HCT116 (cell line): ENCODE measurements around the gene PTPRR. TPM values are rescaled to one million over a fixed set of nuclear protein-coding genes. Genes with fewer than 3 reads are reported as not detected.
A peak's percentile ranks its signal among the peaks of the same experiment; 100 is the strongest.

ENCODE experiments used
- ATAC-seq: fragments of 200-7000 bp; cut with Tn5 transposase; 2 replicates; pipeline ENCODE4 v1.9.1; 2020; ENCODE audit warnings: mild to moderate bottlenecking, moderate library complexity
- BruUV-seq: library from RNA; stranded (reverse); fragments of 400-500 nt; replicated peaks from 2 replicates; lab custom pipeline; 2021; lab: Mats Ljungman, UMichigan
- CTCF ChIA-PET: fragments of 300-600 bp; sonication (Branson Sonifier 250); formaldehyde crosslinking; loops from one replicate; lab custom pipeline; 2021; ENCODE audit warnings: antibody characterized with exemption; lab: Charles Lee
- POLR2A ChIA-PET: fragments of 300-600, 350-600 bp; sonication (Branson Sonifier 250); formaldehyde crosslinking; loops from one replicate; lab custom pipeline; 2021; ENCODE audit warnings: antibody characterized with exemption; lab: Charles Lee
- RAD21 ChIA-PET, 2 experiments: fragments of 300-600 bp; sonication (Branson Sonifier 250); formaldehyde crosslinking; loops; one replicate each; lab custom pipeline; 2023; ENCODE audit warnings: low total read pairs in 2 of 2; ENCODE audit not compliant: uncharacterized antibody in 2 of 2, unreplicated experiment in 2 of 2, low non-redundant PET in 1 of 2; lab: Charles Lee
- DNase-seq: peaks from one replicate; pipeline ENCODE4 v3.0.0-alpha.2; 2010; ENCODE audit warnings: low read depth, low spot score
- H2AFZ ChIP-seq: fragments of 200-600 bp; shearing (Covaris generic), sonication (generic); 2 replicates; pipeline ENCODE4 v1.6.1; 2017; ENCODE audit warnings: low read depth, mixed run types, mixed read lengths, antibody characterized with exemption, low read length; ENCODE audit not compliant: poor library complexity, severe bottlenecking
- H3K27ac ChIP-seq: 2 replicates; pipeline ENCODE4 v1.5.1; 2012; ENCODE audit warnings: low read depth, low read length
- H3K27me3 ChIP-seq: fragments of 200-600 bp; sonication (generic); 2 replicates; pipeline ENCODE4 v1.6.1; 2016; ENCODE audit warnings: mixed run types, low read length, mixed read lengths; ENCODE audit not compliant: insufficient read depth
- H3K36me3 ChIP-seq, 2 experiments: fragments of 200-500 bp in 1 of 2; fragments of 200-600 bp in 1 of 2; sonication (Bioruptor generic) in 1 of 2; sonication (generic) in 1 of 2; 2 replicates each; pipeline versions ENCODE4 v1.5.1 to v1.6.1; 2014 to 2016; ENCODE audit warnings: low read length in 2 of 2, inconsistent platforms in 1 of 2, mixed read lengths in 1 of 2, mixed run types in 1 of 2; ENCODE audit not compliant: insufficient read depth in 2 of 2, control insufficient read depth in 1 of 2
- H3K4me1 ChIP-seq, 2 experiments: fragments of 200-600 bp in 1 of 2; sonication (generic) in 1 of 2; 2 replicates each; pipeline versions ENCODE4 v1.5.1 to v1.6.1; 2012 to 2017; ENCODE audit warnings: low read length in 2 of 2, inconsistent platforms in 1 of 2, mild to moderate bottlenecking in 1 of 2, mixed read lengths in 1 of 2, mixed run types in 1 of 2, moderate library complexity in 1 of 2; ENCODE audit not compliant: insufficient read depth in 2 of 2, control insufficient read depth in 1 of 2
- H3K4me2 ChIP-seq: fragments of 200-600 bp; sonication (generic); 2 replicates; pipeline ENCODE4 v1.6.1; 2017; ENCODE audit warnings: mixed run types, low read length, mixed read lengths
- H3K4me3 ChIP-seq, 2 experiments: fragments of 200-600 bp in 1 of 2; sonication (generic) in 1 of 2; replicated peaks in 1 of 2; 2 replicates each; pipeline ENCODE4 v1.5.1; 2011 to 2016; ENCODE audit warnings: low read length in 2 of 2, control low read depth in 1 of 2, low read depth in 1 of 2, mild to moderate bottlenecking in 1 of 2, mixed read lengths in 1 of 2, mixed run types in 1 of 2
- H3K79me2 ChIP-seq: fragments of 200-600 bp; sonication (generic); 2 replicates; pipeline ENCODE4 v1.6.1; 2017; ENCODE audit warnings: mild to moderate bottlenecking, mixed run types, low read length, moderate library complexity, mixed read lengths; ENCODE audit not compliant: insufficient read depth
- H3K9ac ChIP-seq: fragments of 200-600 bp; sonication (generic); 2 replicates; pipeline ENCODE4 v1.6.1; 2016; ENCODE audit warnings: low read length, mixed read lengths
- H3K9me2 ChIP-seq: fragments of 200-600 bp; sonication (generic), shearing (Covaris generic); 2 replicates; pipeline ENCODE4 v1.6.1; 2017; ENCODE audit warnings: mixed run types, mild to moderate bottlenecking, moderate library complexity; ENCODE audit not compliant: insufficient read depth
- H3K9me3 ChIP-seq, 2 experiments: fragments of 200-500 bp in 1 of 2; fragments of 200-600 bp in 1 of 2; sonication (Bioruptor generic) in 1 of 2; sonication (generic) in 1 of 2; 2 replicates each; pipeline ENCODE4 v1.6.1; 2014 to 2017; ENCODE audit warnings: low read length in 2 of 2, mixed read lengths in 2 of 2, inconsistent platforms in 1 of 2, low read depth in 1 of 2, mild to moderate bottlenecking in 1 of 2, mixed run types in 1 of 2, moderate library complexity in 1 of 2; ENCODE audit not compliant: control insufficient read depth in 1 of 2, insufficient read depth in 1 of 2
- H4K20me1 ChIP-seq: fragments of 200-600 bp; sonication (generic), shearing (Covaris generic); 2 replicates; pipeline ENCODE4 v1.6.1; 2017; ENCODE audit warnings: mixed run types, mild to moderate bottlenecking, moderate library complexity; ENCODE audit not compliant: insufficient read depth
- CTCF ChIP-seq, 3 experiments: fragments of 200-600 bp in 1 of 3; sonication (generic) in 1 of 3; IDR thresholded peaks in 2 of 3; conservative IDR thresholded peaks in 1 of 3; 2 replicates each; pipeline ENCODE4 v1.5.1; 2012 to 2017; ENCODE audit warnings: low read depth in 2 of 3, low read length in 2 of 3, antibody characterized with exemption in 1 of 3, borderline replicate concordance in 1 of 3, control low read depth in 1 of 3, mild to moderate bottlenecking in 1 of 3, mixed read lengths in 1 of 3, mixed run types in 1 of 3, moderate library complexity in 1 of 3; ENCODE audit not compliant: insufficient read depth in 1 of 3
- intact Hi-C: fragments of 100-400 bp; cut with micrococcal nuclease; formaldehyde crosslinking; loops from 2 replicates; pipeline ENCODE4 v1.10.0; 2022
- total RNA-seq: library from RNA; stranded (reverse); gene quantifications from one replicate; pipeline ENCODE4 v1.2.1, GENCODE V29; 2021; ENCODE audit not compliant: unreplicated experiment
- TF ChIP-seq, protein P1 (sequence below): IDR thresholded peaks from 2 replicates; pipeline ENCODE4 v1.6.1; 2012; ENCODE audit warnings: low read depth

The PTPRR gene
- total RNA-seq, 1 experiment from 2014 or later: 0.27 TPM

DNA sequence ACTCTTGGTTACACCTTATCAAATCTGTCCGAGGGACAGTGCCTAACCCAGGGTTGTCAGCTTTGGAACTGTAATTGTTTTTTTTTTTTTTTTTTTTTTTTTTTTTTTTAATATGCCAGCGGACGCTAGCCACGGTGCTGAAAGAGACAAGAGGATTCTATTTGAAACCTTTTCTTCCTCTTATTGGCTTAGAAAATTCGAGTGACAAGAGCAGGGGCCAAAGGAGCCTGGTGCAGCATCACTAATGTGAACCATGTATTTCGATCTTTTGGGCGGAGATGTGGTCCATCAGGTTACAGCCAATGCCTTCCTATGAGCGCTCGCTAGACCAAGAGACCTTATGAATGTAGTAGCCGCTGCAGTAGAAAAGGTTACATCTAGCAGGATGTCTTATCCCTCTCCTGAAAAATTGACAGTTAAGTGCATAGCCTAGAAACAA, 922 bp downstream of the PTPRR start:
- POLR2A ChIA-PET: no interaction called here

More for the DNA sequence above, 922 bp downstream of the PTPRR start:
- no peaks in the 10 kb centered on the region for H4K20me1 ChIP-seq
- no peak for ATAC-seq
- H3K9me2 ChIP-seq: no peaks in the 10 kb centered on the region
- intact Hi-C loops: no loop called here
- DNase-seq: no peak
- H3K27ac ChIP-seq: no peak overlapping the region
- TF ChIP-seq CTCF (IDR thresholded peaks at IDR 0.05 in 2 of 3, conservative IDR thresholded peaks at IDR 0.05 in 1 of 3; ENCODE audit: borderline replicate concordance in 1 of 3, insufficient read depth in 1 of 3, low read depth in 2 of 3, low read length in 2 of 3): no peak
- TF ChIP-seq, protein P1, sequence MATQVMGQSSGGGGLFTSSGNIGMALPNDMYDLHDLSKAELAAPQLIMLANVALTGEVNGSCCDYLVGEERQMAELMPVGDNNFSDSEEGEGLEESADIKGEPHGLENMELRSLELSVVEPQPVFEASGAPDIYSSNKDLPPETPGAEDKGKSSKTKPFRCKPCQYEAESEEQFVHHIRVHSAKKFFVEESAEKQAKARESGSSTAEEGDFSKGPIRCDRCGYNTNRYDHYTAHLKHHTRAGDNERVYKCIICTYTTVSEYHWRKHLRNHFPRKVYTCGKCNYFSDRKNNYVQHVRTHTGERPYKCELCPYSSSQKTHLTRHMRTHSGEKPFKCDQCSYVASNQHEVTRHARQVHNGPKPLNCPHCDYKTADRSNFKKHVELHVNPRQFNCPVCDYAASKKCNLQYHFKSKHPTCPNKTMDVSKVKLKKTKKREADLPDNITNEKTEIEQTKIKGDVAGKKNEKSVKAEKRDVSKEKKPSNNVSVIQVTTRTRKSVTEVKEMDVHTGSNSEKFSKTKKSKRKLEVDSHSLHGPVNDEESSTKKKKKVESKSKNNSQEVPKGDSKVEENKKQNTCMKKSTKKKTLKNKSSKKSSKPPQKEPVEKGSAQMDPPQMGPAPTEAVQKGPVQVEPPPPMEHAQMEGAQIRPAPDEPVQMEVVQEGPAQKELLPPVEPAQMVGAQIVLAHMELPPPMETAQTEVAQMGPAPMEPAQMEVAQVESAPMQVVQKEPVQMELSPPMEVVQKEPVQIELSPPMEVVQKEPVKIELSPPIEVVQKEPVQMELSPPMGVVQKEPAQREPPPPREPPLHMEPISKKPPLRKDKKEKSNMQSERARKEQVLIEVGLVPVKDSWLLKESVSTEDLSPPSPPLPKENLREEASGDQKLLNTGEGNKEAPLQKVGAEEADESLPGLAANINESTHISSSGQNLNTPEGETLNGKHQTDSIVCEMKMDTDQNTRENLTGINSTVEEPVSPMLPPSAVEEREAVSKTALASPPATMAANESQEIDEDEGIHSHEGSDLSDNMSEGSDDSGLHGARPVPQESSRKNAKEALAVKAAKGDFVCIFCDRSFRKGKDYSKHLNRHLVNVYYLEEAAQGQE: peak; percentile 54
- H3K4me2 ChIP-seq: no peak overlapping the region
- H3K4me1 ChIP-seq: no peaks in the 10 kb centered on the region
- H3K36me3 ChIP-seq: no peaks in the 10 kb centered on the region
- H3K79me2 ChIP-seq: no peaks in the 10 kb centered on the region
- no peaks in the 10 kb centered on the region for H3K9me3 ChIP-seq
- RAD21 ChIA-PET: no interaction called here
- CTCF ChIA-PET: no interaction called here
- H3K27me3 ChIP-seq: peaks cover 8% of the 10 kb centered on the region
- H3K9ac ChIP-seq: no peak overlapping the region
- H2AFZ ChIP-seq: no peak overlapping the region
- BruUV-seq: no TSS peak
- no peak overlapping the region for H3K4me3 ChIP-seq
